Thyroid gland (tissue), 4 donors: Measurements from ENCODE around the gene C2CD2. TPM values are rescaled to one million over a fixed set of nuclear protein-coding genes. Genes with fewer than 3 reads are reported as not detected.

Source experiments
- DNase-seq, 2 donors: peaks; one replicate each; pipeline ENCODE4 v3.0.0-alpha.2; 2019
- H3K27ac ChIP-seq, 3 donors: fragments of 200-600 bp; sonication (generic); 1 replicate in 2 of 3; 2 replicates in 1 of 3; pipeline ENCODE4 v1.5.1; 2016 to 2019; ENCODE audit warnings: mild to moderate bottlenecking in 1 of 3, moderate library complexity in 1 of 3
- H3K27me3 ChIP-seq: fragments of 200-600 bp; sonication (generic); one replicate; pipeline ENCODE4 v1.5.1; 2019
- H3K36me3 ChIP-seq, 2 donors: fragments of 200-600 bp; sonication (generic); one replicate each; pipeline ENCODE4 v1.5.1; 2016 to 2019
- H3K4me1 ChIP-seq, 2 donors: fragments of 200-600 bp; sonication (generic); one replicate each; pipeline ENCODE4 v1.5.1; 2017 to 2019
- H3K4me3 ChIP-seq, 3 donors: fragments of 200-600 bp; sonication (generic); replicated peaks in 1 of 3; 1 replicate in 2 of 3; 2 replicates in 1 of 3; pipeline ENCODE4 v1.5.1; 2016; ENCODE audit warnings: mild to moderate bottlenecking in 1 of 3
- H3K9me3 ChIP-seq: fragments of 200-600 bp; sonication (generic); one replicate; pipeline ENCODE4 v1.5.1; 2017
- CTCF ChIP-seq, 6 experiments: fragments of 200-600 bp in 3 of 6; fragments of 450-650 bp in 3 of 6; sonication (generic) in 3 of 6; IDR thresholded peaks; one replicate each; pipeline ENCODE4 v1.5.1; 2016 to 2019; ENCODE audit warnings: antibody characterized with exemption in 6 of 6, mild to moderate bottlenecking in 2 of 6, inconsistent platforms in 1 of 6, moderate library complexity in 1 of 6
- POLR2A ChIP-seq, 2 donors: fragments of 450-650 bp; IDR thresholded peaks; one replicate each; pipeline ENCODE4 v1.6.1; 2017; ENCODE audit warnings: antibody characterized with exemption in 2 of 2, mild to moderate bottlenecking in 2 of 2, moderate library complexity in 1 of 2
- WGBS, 2 donors: methylation state at CpG; one replicate each; pipeline ENCODE4 v1.1.5; 2017; 5-methylcytosine and 5-hydroxymethylcytosine counted together
- intact Hi-C: fragments of 100-400 bp; cut with DNase I; formaldehyde crosslinking; loops from one replicate; pipeline ENCODE4 v1.15.1; 2023
- total RNA-seq, 4 donors: library from RNA; depleted of rRNA; stranded (reverse); fragments of >200 nt; gene quantifications; one replicate each; pipeline ENCODE4 v1.2.3, GENCODE V29; 2016

Gene C2CD2
- total RNA-seq, 4 donors from 2014 or later: 12.7 to 22.7 (median 20.0) TPM

GRCh38 chr21:41901782-41902181 is 52.0 kb downstream of the C2CD2 start:
- TF ChIP-seq CTCF (IDR thresholded peaks at IDR 0.05) (no peak), POLR2A (IDR thresholded peaks at IDR 0.05) (no peak)
- H3K4me1 ChIP-seq: peaks cover 0 to 3% of the 10 kb centered on the region in 2 donors
- intact Hi-C loops: no loop called here
- DNase-seq: no peak
- H3K36me3 ChIP-seq: peaks cover 0 to 11% of the 10 kb centered on the region in 2 donors
- H3K4me3 ChIP-seq: no peak overlapping the region
- no peaks in the 10 kb centered on the region for H3K27me3 ChIP-seq
- H3K9me3 ChIP-seq: no peaks in the 10 kb centered on the region
- WGBS, 2 donors: 96 to 98% methylated on average over 3 of the region's 3 CpGs
- H3K27ac ChIP-seq: no peak overlapping the region

GRCh38 chr21:41901099-41901498 is 52.7 kb downstream of the C2CD2 start:
- Histone ChIP-seq H3K27me3 (no peaks in the 10 kb centered on the region), H3K4me3 (no peak overlapping the region), H3K27ac (no peak overlapping the region), H3K4me1 (peaks cover 4 to 8% of the 10 kb centered on the region in 2 donors), H3K9me3 (no peaks in the 10 kb centered on the region), H3K36me3 (peaks cover 0 to 8% of the 10 kb centered on the region in 2 donors)
- TF ChIP-seq POLR2A (IDR thresholded peaks at IDR 0.05) (no peak), CTCF (IDR thresholded peaks at IDR 0.05) (no peak)
- WGBS, 2 donors: 88 to 89% methylated on average over 12 of the region's 12 CpGs
- intact Hi-C loops: no loop called here
- DNase-seq: no peak

GRCh38 chr21:41900401-41900800 is 53.4 kb downstream of the C2CD2 start:
- H3K4me3 ChIP-seq: no peak overlapping the region
- intact Hi-C loops: no loop called here
- no peak for DNase-seq
- H3K4me1 ChIP-seq: peaks cover 10 to 11% of the 10 kb centered on the region in 2 donors
- 86 to 93% methylated on average over 6 of the region's 6 CpGs for WGBS, 2 donors
- TF ChIP-seq CTCF (IDR thresholded peaks at IDR 0.05) (no peak), POLR2A (IDR thresholded peaks at IDR 0.05) (no peak)
- no peaks in the 10 kb centered on the region for H3K27me3 ChIP-seq
- H3K36me3 ChIP-seq: peaks cover 0 to 8% of the 10 kb centered on the region in 2 donors
- no peak overlapping the region for H3K27ac ChIP-seq
- no peaks in the 10 kb centered on the region for H3K9me3 ChIP-seq

- DNase-seq: no peak
- H3K9me3 ChIP-seq: no peaks in the 10 kb centered on the region
- H3K36me3 ChIP-seq: peaks cover 0 to 8% of the 10 kb centered on the region in 2 donors
- no peak for TF ChIP-seq CTCF (IDR thresholded peaks at IDR 0.05)
- TF ChIP-seq POLR2A (IDR thresholded peaks at IDR 0.05): no peak
- H3K27ac ChIP-seq: no peak overlapping the region
- H3K4me1 ChIP-seq: peaks cover 10 to 11% of the 10 kb centered on the region in 2 donors
- 86 to 89% methylated on average over 25 of the region's 25 CpGs for WGBS, 2 donors
- intact Hi-C loops: no loop called here
- no peak overlapping the region for H3K4me3 ChIP-seq
- no peaks in the 10 kb centered on the region for H3K27me3 ChIP-seq
Measured at GRCh38 chr21:41899426-41900202, 54.2 kb downstream of the C2CD2 start.

- no peak for DNase-seq
- Histone ChIP-seq H3K9me3 (no peaks in the 10 kb centered on the region), H3K27ac (no peak overlapping the region), H3K27me3 (no peaks in the 10 kb centered on the region), H3K4me3 (no peak overlapping the region), H3K36me3 (peaks cover 0 to 8% of the 10 kb centered on the region in 2 donors), H3K4me1 (peaks cover 10 to 11% of the 10 kb centered on the region in 2 donors)
- intact Hi-C loops: no loop called here
- TF ChIP-seq POLR2A (IDR thresholded peaks at IDR 0.05): no peak
- no peak for TF ChIP-seq CTCF (IDR thresholded peaks at IDR 0.05)
- WGBS, 2 donors: 94% methylated on average over 9 to 17 of the region's 17 CpGs
Measured at GRCh38 chr21:41898998-41899397, 54.8 kb downstream of the C2CD2 start.
